Measurements from ENCODE around the gene DPY19L3.
"Not testable (repeated sequence)": the region's sequence is repeated elsewhere in the genome, so short reads cannot be mapped to it uniquely, and the experiment has no call there.

DPY19L3 gene

GRCh38 chr19:32448026-32448425 is 42.5 kb downstream of the DPY19L3 start:
- no peak for DNase-seq

- no peak for DNase-seq
These were observed 44.6 kb downstream of the DPY19L3 start for GRCh38 chr19:32450217-32450616.

GRCh38 chr19:32453736-32454135 is 48.2 kb downstream of the DPY19L3 start:
- DNase-seq, result no peak

GRCh38 chr19:32456406-32456805 is 50.8 kb downstream of the DPY19L3 start:
- DNase-seq, result no peak

GRCh38 chr19:32457571-32458158 is 52.1 kb downstream of the DPY19L3 start:
- DNase-seq, result no peak

GRCh38 chr19:32458500-32459123 is 53.0 kb downstream of the DPY19L3 start:
- no peak for DNase-seq

GRCh38 chr19:32459204-32459865 is 53.8 kb downstream of the DPY19L3 start:
- DNase-seq, result no peak

GRCh38 chr19:32460476-32460875 is 54.9 kb downstream of the DPY19L3 start:
- DNase-seq, result no peak

- peak; percentile 11 for DNase-seq
These were observed 58.7 kb downstream of the DPY19L3 start for GRCh38 chr19:32464279-32464678.

- no peak for DNase-seq
These were observed 59.6 kb downstream of the DPY19L3 start for GRCh38 chr19:32465176-32465575.

GRCh38 chr19:32469795-32470194 is 64.2 kb downstream of the DPY19L3 start:
- DNase-seq, result no peak

- no peak for DNase-seq
These were observed 65.5 kb downstream of the DPY19L3 start for GRCh38 chr19:32471095-32471494.

- no peak for DNase-seq
These were observed 66.2 kb downstream of the DPY19L3 start for GRCh38 chr19:32471811-32472210.

GRCh38 chr19:32475141-32476031 is 69.8 kb downstream of the DPY19L3 start:
- no peak for DNase-seq

GRCh38 chr19:32476032-32476350 is 70.4 kb downstream of the DPY19L3 start:
- no peak for DNase-seq

GRCh38 chr19:32480321-32480720 is 74.8 kb downstream of the DPY19L3 start:
- no peak for DNase-seq

GRCh38 chr19:32483574-32483973 is 78.0 kb downstream of the DPY19L3 start:
- DNase-seq, result peak; percentile 44

- no peak for DNase-seq
These were observed 84.4 kb downstream of the DPY19L3 start for GRCh38 chr19:32489971-32490370.

- DNase-seq, result no peak
These were observed 91.8 kb downstream of the DPY19L3 start for GRCh38 chr19:32497391-32497790.

- peak; percentile 12 for DNase-seq
These were observed 93.2 kb downstream of the DPY19L3 start for GRCh38 chr19:32498648-32499200.

- DNase-seq, result not testable (repeated sequence)
These were observed 106.9 kb downstream of the DPY19L3 start for GRCh38 chr19:32512498-32512897.

GRCh38 chr19:32519023-32519422 is 113.5 kb downstream of the DPY19L3 start:
- no peak for DNase-seq

GRCh38 chr19:32522967-32523366 is 117.4 kb downstream of the DPY19L3 start:
- no peak for DNase-seq
